ENCODE data around the gene TMOD1. TPM values are rescaled to one million over a fixed set of nuclear protein-coding genes. Genes with fewer than 3 reads are reported as not detected.

Gene TMOD1
- total and polyA plus RNA-seq, 9 of the 15 experiments (the other 6 are each of a cell fraction or from before 2014, with no cell fraction given): 7.1 to 41.2 (median 14.2) TPM

DNA sequence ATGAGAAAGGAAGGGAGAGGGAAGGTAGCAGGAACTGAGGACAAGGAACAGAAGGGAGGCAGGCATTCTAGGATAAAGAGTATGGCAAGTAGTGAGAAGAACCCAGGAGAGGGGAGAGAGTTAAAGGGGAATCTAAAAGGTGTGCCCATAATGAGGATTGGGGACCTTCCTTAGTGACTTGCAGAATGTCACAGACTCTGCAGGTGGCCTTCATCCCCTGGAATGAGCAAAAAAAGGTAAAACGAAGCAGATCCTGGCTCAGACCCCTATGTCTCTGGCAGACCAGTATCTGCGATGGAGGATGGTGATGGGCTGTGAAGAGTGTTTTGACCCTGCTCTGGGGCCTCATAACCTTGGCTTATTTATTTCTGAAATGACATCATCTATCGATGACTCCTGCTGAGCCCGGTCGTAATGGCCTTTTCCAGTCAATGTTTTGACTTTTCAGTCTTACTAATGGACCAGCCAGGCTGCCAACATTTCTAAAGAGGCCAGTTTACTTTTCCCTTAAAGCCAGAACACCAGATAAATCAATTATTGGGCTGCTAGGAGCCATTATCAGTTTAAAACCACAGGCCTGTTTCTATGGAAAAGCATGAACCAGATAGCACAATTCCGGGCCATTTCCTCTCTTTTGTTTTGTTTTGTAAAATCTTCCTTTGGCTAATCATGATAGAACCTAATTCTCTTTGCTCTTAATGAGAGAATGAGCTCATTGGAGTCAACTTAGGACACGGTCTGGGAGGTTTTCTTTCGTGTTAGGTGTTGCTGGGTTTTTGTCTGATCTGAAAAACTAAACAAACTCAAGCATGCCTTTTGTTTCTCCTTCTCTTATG lies 3.1 kb downstream of the TMOD1 start (continued):
- no peak for TF ChIP-seq TBP (optimal IDR thresholded peaks at IDR 0.05; ENCODE audit: low read depth, low read length)
- TF ChIP-seq CLOCK (CRISPR knock-in tag; IDR thresholded peaks at IDR 0.05; ENCODE audit: borderline replicate concordance): no peak
- TF ChIP-seq ZBTB12 (CRISPR knock-in tag; IDR thresholded peaks at IDR 0.05): no peak
- no peak for TF ChIP-seq MYC (IDR thresholded peaks at IDR 0.05; ENCODE audit: low read depth, low read length)
- TF ChIP-seq MYC (CRISPR knock-in tag; IDR thresholded peaks at IDR 0.05; ENCODE audit: borderline replicate concordance, low read depth): no peak
- TF ChIP-seq, protein P1, sequence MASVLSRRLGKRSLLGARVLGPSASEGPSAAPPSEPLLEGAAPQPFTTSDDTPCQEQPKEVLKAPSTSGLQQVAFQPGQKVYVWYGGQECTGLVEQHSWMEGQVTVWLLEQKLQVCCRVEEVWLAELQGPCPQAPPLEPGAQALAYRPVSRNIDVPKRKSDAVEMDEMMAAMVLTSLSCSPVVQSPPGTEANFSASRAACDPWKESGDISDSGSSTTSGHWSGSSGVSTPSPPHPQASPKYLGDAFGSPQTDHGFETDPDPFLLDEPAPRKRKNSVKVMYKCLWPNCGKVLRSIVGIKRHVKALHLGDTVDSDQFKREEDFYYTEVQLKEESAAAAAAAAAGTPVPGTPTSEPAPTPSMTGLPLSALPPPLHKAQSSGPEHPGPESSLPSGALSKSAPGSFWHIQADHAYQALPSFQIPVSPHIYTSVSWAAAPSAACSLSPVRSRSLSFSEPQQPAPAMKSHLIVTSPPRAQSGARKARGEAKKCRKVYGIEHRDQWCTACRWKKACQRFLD (CRISPR knock-in tag; IDR thresholded peaks at IDR 0.05): no peak
- TF ChIP-seq BMI1 (IDR thresholded peaks at IDR 0.05; ENCODE audit: low read length): no peak
- TF ChIP-seq NR2C2 (CRISPR knock-in tag; IDR thresholded peaks at IDR 0.05): no peak
- TF ChIP-seq NR2C2 (tag; IDR thresholded peaks at IDR 0.05): peak; percentile 46; the same call in 1 of the 2 replicates
- TF ChIP-seq RBM22 (IDR thresholded peaks at IDR 0.05; ENCODE audit: low read depth, low read length, poor library complexity, severe bottlenecking): no peak
- TF ChIP-seq SNAPC5 (CRISPR knock-in tag; IDR thresholded peaks at IDR 0.05): no peak
- no peak for TF ChIP-seq TEAD2 (tag; IDR thresholded peaks at IDR 0.05)
- TF ChIP-seq RAD21 (CRISPR knock-in tag; conservative IDR thresholded peaks at IDR 0.05 in 1 of 2, IDR thresholded peaks at IDR 0.05 in 1 of 2): no peak
- TF ChIP-seq HMG20A (CRISPR knock-in tag; conservative IDR thresholded peaks at IDR 0.05): no peak
- no peak for TF ChIP-seq MITF (IDR thresholded peaks at IDR 0.05)
- TF ChIP-seq ZNF507 (tag; conservative IDR thresholded peaks at IDR 0.05): no peak
- TF ChIP-seq EP300 (IDR thresholded peaks at IDR 0.05; ENCODE audit: low read length): peak; percentile 64
- 0 out of 4 replicates have a peak, but pooled peaks of 1 of the 2 experiments have one; percentile 26 for TF ChIP-seq MNT (conservative IDR thresholded peaks at IDR 0.05)
- TF ChIP-seq HDAC6 (IDR thresholded peaks at IDR 0.05; ENCODE audit: low read depth, low read length): no peak

Data from K562 (cell line).